Lower lobe of right lung (tissue), 2 donors: ENCODE results near the gene INHBB. TPM values are rescaled to one million over a fixed set of nuclear protein-coding genes. Genes with fewer than 3 reads are reported as not detected.

Experiments
- ATAC-seq, 2 donors: fragments of 200-7000 bp; cut with Tn5 transposase; one replicate each; pipeline ENCODE4 v1.9.1; 2020 to 2022; ENCODE audit warnings: mild to moderate bottlenecking in 2 of 2, moderate library complexity in 2 of 2
- DNase-seq: peaks from one replicate; pipeline ENCODE4 v3.0.0-alpha.2; 2020
- H3K27ac ChIP-seq: fragments of 200-600 bp; one replicate; pipeline ENCODE4 v1.8.0; 2022
- H3K27me3 ChIP-seq: fragments of 200-600 bp; one replicate; pipeline ENCODE4 v1.8.0; 2022; ENCODE audit warnings: low read depth
- H3K36me3 ChIP-seq: fragments of 200-600 bp; one replicate; pipeline ENCODE4 v1.8.0; 2022; ENCODE audit warnings: mild to moderate bottlenecking
- H3K4me1 ChIP-seq: fragments of 200-600 bp; one replicate; pipeline ENCODE4 v1.8.0; 2022
- H3K4me3 ChIP-seq: fragments of 200-600 bp; one replicate; pipeline ENCODE4 v1.8.0; 2022; ENCODE audit warnings: mild to moderate bottlenecking
- H3K9me3 ChIP-seq: fragments of 200-600 bp; one replicate; pipeline ENCODE4 v1.8.0; 2022
- intact Hi-C: fragments of 100-400 bp; cut with DNase I; formaldehyde crosslinking; loops from one replicate; pipeline ENCODE4 v1.11.0; 2022
- total RNA-seq: library from RNA; stranded (reverse); fragmentation: NEBNext Ultra II Directional; extraction: Animal tissue kit (Norgen Biotek cat#: 25700); gene quantifications from one replicate; pipeline ENCODE4 v1.2.1, GENCODE V29; 2021
- TF ChIP-seq, protein P1 (sequence below): fragments of 200-600 bp; IDR thresholded peaks from one replicate; pipeline ENCODE4 v1.8.0; 2022; ENCODE audit warnings: antibody characterized with exemption, mild to moderate bottlenecking
- donor health status: DM: no; HTN: yes; CAD: no; lungs with severe emphysema.

INHBB gene
- total RNA-seq, 1 donor from 2014 or later: 5.2 TPM

DNA sequence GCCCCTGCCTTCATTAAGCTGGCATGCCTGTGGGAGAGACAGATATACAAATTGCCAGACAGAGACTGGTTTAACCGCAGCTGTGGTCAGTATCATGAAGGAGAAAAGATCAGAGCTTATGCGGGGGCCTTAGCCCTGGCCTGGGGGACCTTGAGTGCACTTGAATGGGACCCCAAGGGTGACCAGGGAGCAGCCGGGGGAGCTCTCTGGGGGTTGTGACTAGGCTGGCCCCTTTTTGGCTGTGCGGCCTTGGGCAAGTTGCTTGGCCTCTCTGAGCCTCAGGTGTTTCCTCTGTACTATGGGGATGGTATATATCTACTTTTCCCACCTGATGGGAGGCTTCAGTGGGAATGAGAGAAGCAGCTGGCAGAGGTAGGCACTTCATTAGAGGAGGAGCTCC lies 35.7 kb downstream of the INHBB start:
- no peak overlapping the region for H3K4me3 ChIP-seq
- no peak for DNase-seq
- no peaks in the 10 kb centered on the region for H3K36me3 ChIP-seq
- no peaks in the 10 kb centered on the region for H3K9me3 ChIP-seq
- no peaks in the 10 kb centered on the region for H3K4me1 ChIP-seq
- ATAC-seq: no peak
- TF ChIP-seq, protein P1, sequence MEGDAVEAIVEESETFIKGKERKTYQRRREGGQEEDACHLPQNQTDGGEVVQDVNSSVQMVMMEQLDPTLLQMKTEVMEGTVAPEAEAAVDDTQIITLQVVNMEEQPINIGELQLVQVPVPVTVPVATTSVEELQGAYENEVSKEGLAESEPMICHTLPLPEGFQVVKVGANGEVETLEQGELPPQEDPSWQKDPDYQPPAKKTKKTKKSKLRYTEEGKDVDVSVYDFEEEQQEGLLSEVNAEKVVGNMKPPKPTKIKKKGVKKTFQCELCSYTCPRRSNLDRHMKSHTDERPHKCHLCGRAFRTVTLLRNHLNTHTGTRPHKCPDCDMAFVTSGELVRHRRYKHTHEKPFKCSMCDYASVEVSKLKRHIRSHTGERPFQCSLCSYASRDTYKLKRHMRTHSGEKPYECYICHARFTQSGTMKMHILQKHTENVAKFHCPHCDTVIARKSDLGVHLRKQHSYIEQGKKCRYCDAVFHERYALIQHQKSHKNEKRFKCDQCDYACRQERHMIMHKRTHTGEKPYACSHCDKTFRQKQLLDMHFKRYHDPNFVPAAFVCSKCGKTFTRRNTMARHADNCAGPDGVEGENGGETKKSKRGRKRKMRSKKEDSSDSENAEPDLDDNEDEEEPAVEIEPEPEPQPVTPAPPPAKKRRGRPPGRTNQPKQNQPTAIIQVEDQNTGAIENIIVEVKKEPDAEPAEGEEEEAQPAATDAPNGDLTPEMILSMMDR: no peak
- no peak overlapping the region for H3K27ac ChIP-seq
- intact Hi-C loops: no loop called here
- H3K27me3 ChIP-seq: peaks cover 7% of the 10 kb centered on the region

DNA sequence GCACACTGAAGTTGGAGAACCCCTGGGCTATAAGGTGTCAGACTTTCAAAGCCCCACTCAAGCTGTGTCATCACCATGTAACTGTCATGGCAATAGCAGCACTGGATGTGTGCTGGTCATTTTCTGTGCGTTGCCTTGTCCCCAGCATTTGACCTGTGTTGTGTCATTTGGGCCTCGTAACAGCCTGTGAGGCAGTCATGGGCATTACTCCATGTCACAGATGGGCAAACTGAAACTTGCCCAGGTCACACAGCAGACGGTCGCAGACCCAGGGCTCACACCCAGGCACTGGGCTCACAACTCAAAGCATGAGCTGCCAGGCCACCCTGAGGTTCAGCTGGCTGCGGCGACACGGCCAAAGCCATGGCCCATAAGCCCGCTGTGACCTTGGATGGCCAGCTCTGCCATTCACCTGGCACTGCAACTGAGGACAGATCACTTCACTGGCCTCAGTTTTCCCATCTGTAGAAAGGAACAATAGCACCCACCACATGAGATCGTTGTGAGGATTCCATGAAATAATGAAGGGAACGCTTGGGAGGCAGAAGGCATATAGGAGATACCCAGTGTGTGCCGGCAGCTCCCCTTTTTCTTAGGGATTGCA lies 36.7 kb downstream of the INHBB start:
- ATAC-seq: no peak
- Histone ChIP-seq H3K36me3 (no peaks in the 10 kb centered on the region), H3K27ac (no peak overlapping the region), H3K27me3 (peaks cover 3% of the 10 kb centered on the region), H3K4me3 (no peak overlapping the region), H3K4me1 (no peaks in the 10 kb centered on the region), H3K9me3 (no peaks in the 10 kb centered on the region)
- TF ChIP-seq, protein P1: no peak
- intact Hi-C loops: no loop called here
- peak; percentile 17 for DNase-seq

DNA sequence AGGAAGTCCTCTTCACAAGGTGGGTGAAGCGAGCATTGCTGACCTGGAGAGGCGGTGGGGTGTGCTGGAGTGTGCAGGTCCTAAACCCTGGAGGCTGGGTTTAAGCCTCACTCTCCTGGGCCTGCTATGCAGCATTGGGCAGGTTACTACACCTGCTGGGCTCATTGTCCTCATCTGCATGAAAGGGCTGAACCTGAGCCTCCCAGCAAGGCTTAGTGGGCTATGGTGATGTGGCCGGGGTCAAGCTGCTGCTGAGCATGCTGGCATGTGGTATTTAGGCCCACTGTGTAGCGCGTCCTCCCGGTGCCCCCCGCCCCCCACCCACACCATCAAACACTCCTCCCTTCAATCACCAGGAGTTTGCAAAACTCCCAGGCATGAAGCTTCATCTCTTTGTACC lies 37.3 kb downstream of the INHBB start:
- intact Hi-C loops: no loop called here
- no peak for ATAC-seq
- TF ChIP-seq, protein P1: no peak

DNA sequence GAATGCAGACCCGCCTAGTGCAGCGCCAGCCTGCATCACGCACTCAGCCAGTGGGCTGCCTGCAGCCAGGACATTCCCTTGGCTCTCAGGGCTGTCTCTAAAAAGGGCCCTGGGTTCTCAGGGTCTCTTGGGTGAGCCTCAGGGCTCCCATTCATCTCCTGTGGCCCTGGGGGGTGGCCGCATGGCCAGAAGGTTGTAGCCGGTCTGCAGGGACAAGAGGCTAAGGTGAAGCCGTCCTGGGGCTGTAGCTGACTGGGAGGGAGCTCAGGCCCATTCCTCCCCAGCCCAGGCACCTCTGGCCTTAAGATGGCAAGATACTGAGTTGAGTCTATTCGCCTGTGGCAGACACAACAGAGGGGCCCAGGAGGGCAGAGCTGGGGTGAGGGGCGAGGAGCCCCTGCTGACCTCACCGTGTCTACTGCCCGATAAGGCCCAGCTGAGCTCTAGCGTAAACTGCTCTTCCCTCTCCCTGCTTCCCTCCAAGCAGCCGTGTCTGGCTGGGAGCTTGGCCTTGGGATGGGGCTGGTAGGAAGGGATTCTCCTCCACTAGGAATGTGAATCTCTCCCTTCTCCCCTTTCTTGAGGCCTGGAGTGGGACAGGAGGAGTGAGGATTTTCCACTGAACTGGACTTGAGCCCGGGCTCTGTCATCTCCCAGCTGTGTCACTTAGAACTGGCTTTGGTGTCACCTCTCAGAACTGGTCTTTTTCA lies 37.9 kb downstream of the INHBB start:
- H3K27me3 ChIP-seq: peaks cover under 1% of the 10 kb centered on the region
- peak; percentile 23 for DNase-seq
- H3K27ac ChIP-seq: no peak overlapping the region
- H3K9me3 ChIP-seq: no peaks in the 10 kb centered on the region
- no peaks in the 10 kb centered on the region for H3K36me3 ChIP-seq
- H3K4me1 ChIP-seq: no peaks in the 10 kb centered on the region
- H3K4me3 ChIP-seq: no peak overlapping the region
- intact Hi-C loops: no loop called here
- TF ChIP-seq, protein P1: no peak
- ATAC-seq: no peak

More for the DNA sequence above, 37.3 kb downstream of the INHBB start:
- Histone ChIP-seq H3K4me1 (no peaks in the 10 kb centered on the region), H3K9me3 (no peaks in the 10 kb centered on the region), H3K27me3 (no peaks in the 10 kb centered on the region), H3K4me3 (no peak overlapping the region), H3K27ac (no peak overlapping the region), H3K36me3 (no peaks in the 10 kb centered on the region)
- DNase-seq: peak; percentile 9

DNA sequence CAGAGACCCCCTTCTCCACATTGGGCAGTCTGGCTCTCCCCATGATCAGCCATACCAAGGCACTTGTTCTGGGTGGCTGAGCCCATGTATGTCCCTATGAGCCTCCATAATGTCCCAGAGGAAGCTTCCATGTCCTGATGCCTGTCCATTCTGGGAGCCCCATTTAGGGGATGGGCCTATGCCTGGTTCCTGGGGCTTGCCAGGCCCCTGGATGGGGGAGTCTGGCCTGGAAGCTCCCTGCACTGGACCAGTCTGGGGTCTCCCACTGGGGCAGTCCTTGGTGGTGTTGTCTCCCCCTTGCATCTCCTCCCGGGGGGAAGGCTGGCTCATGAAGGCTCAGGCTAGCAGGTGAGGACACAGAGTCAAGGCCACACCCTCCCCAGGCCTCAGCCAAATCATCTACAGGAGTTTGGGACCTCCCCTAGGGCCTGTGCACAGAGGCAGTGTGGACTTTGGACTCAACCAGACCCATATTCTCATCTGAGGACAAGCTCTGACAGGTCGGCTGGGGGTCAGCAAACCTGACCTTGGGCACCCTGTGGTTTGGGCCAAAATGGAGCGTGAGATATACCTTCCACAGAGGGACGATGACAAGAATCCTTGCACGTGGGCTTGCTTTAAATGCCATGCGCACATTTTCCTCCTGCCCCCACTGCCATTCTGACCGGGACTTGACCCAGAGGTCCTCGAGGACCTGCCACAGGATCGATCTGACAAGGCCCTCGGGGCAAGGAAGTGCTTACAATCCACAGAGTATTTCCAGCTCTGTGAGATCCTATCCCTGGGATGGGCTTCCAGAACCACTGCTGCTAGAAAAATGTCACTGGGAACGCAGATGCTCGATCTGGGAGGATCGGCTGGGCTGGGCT lies 38.8 kb downstream of the INHBB start:
- H3K36me3 ChIP-seq: no peaks in the 10 kb centered on the region
- peak; percentile 24 for DNase-seq

More for the DNA sequence above, 38.8 kb downstream of the INHBB start:
- peaks cover 3% of the 10 kb centered on the region for H3K27me3 ChIP-seq
- H3K27ac ChIP-seq: no peak overlapping the region
- no peak overlapping the region for H3K4me3 ChIP-seq
- no peaks in the 10 kb centered on the region for H3K9me3 ChIP-seq
- H3K4me1 ChIP-seq: no peaks in the 10 kb centered on the region
- no peak for ATAC-seq
- TF ChIP-seq, protein P1: no peak
- intact Hi-C loops: no loop called here
